RWPE2 (cell line): ENCODE measurements around the gene CTXN2.

ENCODE experiments used
- ATAC-seq: fragments of 200-7000 bp; cut with Tn5 transposase; 3 replicates; pipeline ENCODE4 v1.9.1; 2021; ENCODE audit warnings: low read depth
- DNase-seq: peaks from one replicate; pipeline ENCODE4 v3.0.0-alpha.2; 2020; ENCODE audit warnings: low spot score
- H3K27ac ChIP-seq: fragments of 450-650 bp; 2 replicates; pipeline ENCODE4 v1.5.1; 2017; ENCODE audit warnings: mild to moderate bottlenecking; ENCODE audit not compliant: poor library complexity, severe bottlenecking
- H3K27me3 ChIP-seq: fragments of 250-450 bp; sonication (Bioruptor Pico); 2 replicates; pipeline ENCODE4 v1.5.1; 2021; ENCODE audit warnings: mild to moderate bottlenecking, moderate library complexity; ENCODE audit not compliant: insufficient read depth, poor library complexity, severe bottlenecking
- H3K36me3 ChIP-seq: fragments of 250-450 bp; sonication (Bioruptor Pico); 2 replicates; pipeline ENCODE4 v1.5.1; 2020; ENCODE audit warnings: low read depth, mild to moderate bottlenecking, moderate library complexity
- H3K4me1 ChIP-seq: fragments of 250-450 bp; sonication (Bioruptor Pico); 2 replicates; pipeline ENCODE4 v1.5.1; 2021; ENCODE audit warnings: mild to moderate bottlenecking, moderate library complexity; ENCODE audit not compliant: insufficient read depth, poor library complexity, severe bottlenecking
- H3K4me3 ChIP-seq: fragments of 250-450 bp; sonication (Bioruptor Pico); 2 replicates; pipeline ENCODE4 v1.5.1; 2021; ENCODE audit warnings: mild to moderate bottlenecking, moderate library complexity; ENCODE audit not compliant: severe bottlenecking
- H3K9me3 ChIP-seq: fragments of 250-450 bp; sonication (Bioruptor Pico); 2 replicates; pipeline ENCODE4 v1.5.1; 2021; ENCODE audit warnings: mild to moderate bottlenecking, moderate library complexity; ENCODE audit not compliant: severe bottlenecking
- CTCF ChIP-seq: fragments of 450-650 bp; IDR thresholded peaks from one replicate; pipeline ENCODE4 v1.5.1; 2017; ENCODE audit warnings: mild to moderate bottlenecking, moderate library complexity; ENCODE audit not compliant: poor library complexity, severe bottlenecking

Gene CTXN2

GRCh38 chr15:48205981-48206380 is 14.5 kb downstream of the CTXN2 start, which contains the start of gene SLC12A1:
SLC12A1 (plus strand) TSS chr15:48206302; CDS start chr15:48207720, 1,418 bp downstream.
- H3K4me1 ChIP-seq = no peaks in the 10 kb centered on the region
- no peak within 1 kb of the TSS for H3K27ac ChIP-seq
- DNase-seq (no peak), ATAC-seq (no peak)
- TF ChIP-seq CTCF = no peak
- no peaks in the 10 kb centered on the region for H3K36me3 ChIP-seq
- H3K4me3 ChIP-seq = no peak within 1 kb of the TSS
- H3K9me3 ChIP-seq = no peaks in the 10 kb centered on the region
- H3K27me3 ChIP-seq = no peaks in the 10 kb centered on the region

GRCh38 chr15:48221261-48221660 is 29.8 kb downstream of the CTXN2 start:
- Histone ChIP-seq H3K36me3 (no peaks in the 10 kb centered on the region), H3K9me3 (no peaks in the 10 kb centered on the region), H3K4me3 (no peak overlapping the region), H3K4me1 (no peaks in the 10 kb centered on the region), H3K27me3 (peaks cover 36% of the 10 kb centered on the region), H3K27ac (no peak overlapping the region)
- DNase-seq (no peak), ATAC-seq (no peak)
- no peak for TF ChIP-seq CTCF

GRCh38 chr15:48221885-48222284 is 30.4 kb downstream of the CTXN2 start:
- Histone ChIP-seq H3K4me1 (no peaks in the 10 kb centered on the region), H3K4me3 (no peak overlapping the region)
- no peak for DNase-seq

GRCh38 chr15:48222627-48223026 is 31.2 kb downstream of the CTXN2 start:
- ATAC-seq (no peak), DNase-seq (no peak)
- no peaks in the 10 kb centered on the region for H3K36me3 ChIP-seq
- no peaks in the 10 kb centered on the region for H3K4me1 ChIP-seq
- H3K9me3 ChIP-seq = no peaks in the 10 kb centered on the region
- H3K27ac ChIP-seq = no peak overlapping the region
- H3K4me3 ChIP-seq = no peak overlapping the region
- no peak for TF ChIP-seq CTCF
- peaks cover 36% of the 10 kb centered on the region for H3K27me3 ChIP-seq

More at GRCh38 chr15:48221885-48222284, 30.4 kb downstream of the CTXN2 start:
- H3K27ac ChIP-seq = no peak overlapping the region
- H3K9me3 ChIP-seq = no peaks in the 10 kb centered on the region
- no peak for ATAC-seq
- H3K27me3 ChIP-seq = peaks cover 36% of the 10 kb centered on the region
- H3K36me3 ChIP-seq = no peaks in the 10 kb centered on the region
- no peak for TF ChIP-seq CTCF

GRCh38 chr15:48225771-48226170 is 34.3 kb downstream of the CTXN2 start:
- Histone ChIP-seq H3K9me3 (no peaks in the 10 kb centered on the region), H3K27ac (no peak overlapping the region), H3K36me3 (no peaks in the 10 kb centered on the region), H3K4me1 (no peaks in the 10 kb centered on the region), H3K4me3 (no peak overlapping the region), H3K27me3 (peaks cover 31% of the 10 kb centered on the region)
- DNase-seq (no peak), ATAC-seq (no peak)
- no peak for TF ChIP-seq CTCF
